Parathyroid adenoma (tissue), 2 donors: Measurements from ENCODE around the gene INPP5D.

ENCODE experiments used
- H2AFZ ChIP-seq: fragments of 300-600 bp; sonication (generic); one replicate; pipeline ENCODE4 v1.7.0; 2017; ENCODE audit warnings: antibody characterized with exemption, mild to moderate bottlenecking
- H3K27ac ChIP-seq: fragments of 300-600 bp; sonication (generic); one replicate; pipeline ENCODE4 v1.7.0; 2017
- H3K27me3 ChIP-seq: fragments of 300-600 bp; sonication (generic); one replicate; pipeline ENCODE4 v1.7.0; 2017; ENCODE audit warnings: low read length; ENCODE audit not compliant: control insufficient read depth, insufficient read depth
- H3K36me3 ChIP-seq: fragments of 300-600 bp; sonication (generic); one replicate; pipeline ENCODE4 v1.7.0; 2017; ENCODE audit warnings: low read length; ENCODE audit not compliant: control insufficient read depth, insufficient read depth
- H3K4me1 ChIP-seq: fragments of 300-600 bp; sonication (generic); one replicate; pipeline ENCODE4 v1.7.0; 2017; ENCODE audit warnings: control low read depth
- H3K4me2 ChIP-seq: fragments of 300-600 bp; sonication (generic); one replicate; pipeline ENCODE4 v1.7.0; 2017; ENCODE audit warnings: low read length
- H3K4me3 ChIP-seq: fragments of 300-600 bp; sonication (generic); one replicate; pipeline ENCODE4 v1.7.0; 2017; ENCODE audit warnings: low read depth, low read length
- H3K79me2 ChIP-seq: fragments of 300-600 bp; sonication (generic); one replicate; pipeline ENCODE4 v1.7.0; 2017; ENCODE audit warnings: control low read depth
- H3K9ac ChIP-seq: fragments of 300-600 bp; sonication (generic); one replicate; pipeline ENCODE4 v1.7.0; 2017; ENCODE audit warnings: mild to moderate bottlenecking
- H3K9me3 ChIP-seq: fragments of 300-600 bp; sonication (generic); one replicate; pipeline ENCODE4 v1.7.0; 2017; ENCODE audit warnings: low read length; ENCODE audit not compliant: control insufficient read depth
- TF ChIP-seq, protein P1 (sequence below): fragments of 300-600 bp; sonication (generic); IDR thresholded peaks from one replicate; pipeline ENCODE4 v1.7.0; 2017; ENCODE audit warnings: antibody characterized with exemption, mild to moderate bottlenecking
- donor health status: primary hyperparathyroidism.

The INPP5D gene

DNA sequence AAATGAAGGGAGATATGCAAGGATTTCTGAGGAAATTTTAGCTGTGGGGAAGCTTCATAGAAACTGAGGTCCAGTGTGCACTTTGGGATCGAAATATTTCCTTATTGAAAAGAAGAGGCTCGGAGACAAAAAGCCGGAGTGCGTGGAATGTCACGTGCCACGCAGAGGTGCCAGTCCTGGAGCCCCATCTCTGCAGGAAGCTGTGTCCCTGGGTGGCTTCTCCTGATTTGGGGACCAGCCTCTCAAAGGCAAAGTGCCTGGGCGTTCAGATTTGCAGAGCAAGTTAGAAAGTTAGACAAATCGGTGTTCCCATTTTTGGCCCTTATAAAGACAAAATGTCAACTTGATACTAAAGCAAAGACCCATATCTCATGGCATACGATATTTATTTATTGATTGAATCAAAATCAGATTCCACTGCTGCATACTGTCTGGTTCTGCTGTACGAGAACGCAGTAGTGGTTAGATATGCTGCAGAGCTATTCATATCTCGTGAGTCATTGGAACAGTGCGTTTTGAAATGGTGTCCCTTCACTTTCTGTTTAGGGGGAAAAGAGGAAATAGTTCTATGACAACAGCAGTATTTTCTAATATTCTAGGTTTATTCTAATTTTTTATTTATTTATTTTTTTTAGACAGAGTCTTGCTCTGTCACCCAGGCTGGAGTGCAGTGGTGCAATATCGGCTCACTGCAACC, 182.2 kb downstream of the INPP5D start:
- Histone ChIP-seq H3K9me3 (no peaks in the 10 kb centered on the region), H3K9ac (no peak overlapping the region), H3K27ac (no peak overlapping the region), H3K4me1 (peaks cover 4% of the 10 kb centered on the region), H3K79me2 (no peaks in the 10 kb centered on the region), H2AFZ (no peak overlapping the region), H3K4me2 (no peak overlapping the region), H3K27me3 (no peaks in the 10 kb centered on the region), H3K36me3 (no peaks in the 10 kb centered on the region), H3K4me3 (no peak overlapping the region)
- TF ChIP-seq, protein P1, sequence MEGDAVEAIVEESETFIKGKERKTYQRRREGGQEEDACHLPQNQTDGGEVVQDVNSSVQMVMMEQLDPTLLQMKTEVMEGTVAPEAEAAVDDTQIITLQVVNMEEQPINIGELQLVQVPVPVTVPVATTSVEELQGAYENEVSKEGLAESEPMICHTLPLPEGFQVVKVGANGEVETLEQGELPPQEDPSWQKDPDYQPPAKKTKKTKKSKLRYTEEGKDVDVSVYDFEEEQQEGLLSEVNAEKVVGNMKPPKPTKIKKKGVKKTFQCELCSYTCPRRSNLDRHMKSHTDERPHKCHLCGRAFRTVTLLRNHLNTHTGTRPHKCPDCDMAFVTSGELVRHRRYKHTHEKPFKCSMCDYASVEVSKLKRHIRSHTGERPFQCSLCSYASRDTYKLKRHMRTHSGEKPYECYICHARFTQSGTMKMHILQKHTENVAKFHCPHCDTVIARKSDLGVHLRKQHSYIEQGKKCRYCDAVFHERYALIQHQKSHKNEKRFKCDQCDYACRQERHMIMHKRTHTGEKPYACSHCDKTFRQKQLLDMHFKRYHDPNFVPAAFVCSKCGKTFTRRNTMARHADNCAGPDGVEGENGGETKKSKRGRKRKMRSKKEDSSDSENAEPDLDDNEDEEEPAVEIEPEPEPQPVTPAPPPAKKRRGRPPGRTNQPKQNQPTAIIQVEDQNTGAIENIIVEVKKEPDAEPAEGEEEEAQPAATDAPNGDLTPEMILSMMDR: no peak

DNA sequence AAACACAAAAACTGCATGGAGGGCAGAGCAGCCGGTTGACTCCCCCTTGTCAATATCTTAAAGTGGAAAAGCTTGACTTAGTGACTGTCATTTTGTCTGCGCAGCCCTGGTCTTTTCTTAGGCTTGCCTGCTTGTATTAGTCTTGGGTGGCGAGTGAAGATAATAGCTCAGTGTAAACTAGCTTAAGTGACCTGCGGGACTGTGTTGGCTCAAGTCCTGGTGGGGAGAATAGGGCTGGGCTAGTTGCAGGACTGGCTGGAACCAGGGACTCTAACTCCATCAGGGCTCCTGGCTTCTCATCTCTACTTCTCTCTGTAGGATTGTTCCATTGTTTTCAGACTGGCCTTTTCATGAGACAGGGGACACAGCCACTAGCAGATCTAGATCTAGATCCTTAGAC, 183.2 kb downstream of the INPP5D start:
- Histone ChIP-seq H3K79me2 (no peaks in the 10 kb centered on the region), H3K27ac (no peak overlapping the region), H2AFZ (no peak overlapping the region), H3K9me3 (no peaks in the 10 kb centered on the region), H3K36me3 (no peaks in the 10 kb centered on the region), H3K27me3 (no peaks in the 10 kb centered on the region), H3K4me3 (no peak overlapping the region), H3K4me2 (no peak overlapping the region), H3K4me1 (peaks cover 4% of the 10 kb centered on the region), H3K9ac (no peak overlapping the region)
- TF ChIP-seq, protein P1: no peak

DNA sequence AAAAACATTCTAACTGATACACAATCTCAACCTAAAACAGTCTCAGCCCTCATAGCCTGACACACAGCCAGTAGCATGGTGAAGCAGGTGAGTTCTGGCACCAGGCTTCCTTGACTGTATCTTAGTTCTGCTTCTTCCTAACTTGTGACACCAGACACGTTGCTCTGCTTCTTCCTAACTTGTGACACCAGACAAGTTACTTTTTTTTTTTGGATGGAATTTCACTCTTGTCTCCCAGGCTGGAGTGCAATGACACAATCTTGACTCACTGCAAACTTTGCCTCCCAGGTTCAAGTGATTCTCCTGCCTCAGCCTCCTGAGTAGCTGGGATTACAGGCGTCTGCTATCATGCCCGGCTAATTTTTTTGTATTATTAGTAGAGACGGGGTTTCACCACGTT, 184.7 kb downstream of the INPP5D start:
- Histone ChIP-seq H2AFZ (peak overlapping the region; percentile 17), H3K4me2 (no peak overlapping the region), H3K27me3 (no peaks in the 10 kb centered on the region), H3K4me1 (peaks cover 4% of the 10 kb centered on the region), H3K79me2 (no peaks in the 10 kb centered on the region), H3K9ac (no peak overlapping the region), H3K4me3 (no peak overlapping the region), H3K27ac (no peak overlapping the region), H3K9me3 (no peaks in the 10 kb centered on the region), H3K36me3 (no peaks in the 10 kb centered on the region)
- TF ChIP-seq, protein P1: no peak

DNA sequence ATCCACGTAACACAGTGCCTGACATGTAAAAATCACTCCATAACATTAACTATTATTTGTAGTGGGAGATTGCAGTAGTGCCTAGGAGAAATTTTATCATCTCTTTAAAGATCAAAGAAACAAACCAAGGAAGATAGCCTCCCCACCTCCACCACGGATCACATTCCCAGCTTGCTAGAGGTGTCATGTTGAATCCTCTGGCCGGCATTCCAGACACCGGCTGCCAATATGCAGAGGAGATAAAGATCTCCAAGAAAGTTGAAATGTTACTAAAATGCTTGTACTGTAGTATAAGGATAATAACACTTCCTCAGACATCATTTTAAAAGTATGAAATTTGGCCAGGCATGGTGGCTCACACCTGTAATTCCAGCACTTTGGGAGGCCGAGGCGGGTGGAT, 185.3 kb downstream of the INPP5D start:
- Histone ChIP-seq H3K9me3 (no peaks in the 10 kb centered on the region), H3K27ac (no peak overlapping the region), H3K36me3 (no peaks in the 10 kb centered on the region), H3K9ac (no peak overlapping the region), H3K27me3 (no peaks in the 10 kb centered on the region), H2AFZ (no peak overlapping the region), H3K4me2 (peak overlapping the region; percentile 9), H3K4me3 (no peak overlapping the region), H3K79me2 (no peaks in the 10 kb centered on the region), H3K4me1 (peaks cover 4% of the 10 kb centered on the region)
- TF ChIP-seq, protein P1: no peak

DNA sequence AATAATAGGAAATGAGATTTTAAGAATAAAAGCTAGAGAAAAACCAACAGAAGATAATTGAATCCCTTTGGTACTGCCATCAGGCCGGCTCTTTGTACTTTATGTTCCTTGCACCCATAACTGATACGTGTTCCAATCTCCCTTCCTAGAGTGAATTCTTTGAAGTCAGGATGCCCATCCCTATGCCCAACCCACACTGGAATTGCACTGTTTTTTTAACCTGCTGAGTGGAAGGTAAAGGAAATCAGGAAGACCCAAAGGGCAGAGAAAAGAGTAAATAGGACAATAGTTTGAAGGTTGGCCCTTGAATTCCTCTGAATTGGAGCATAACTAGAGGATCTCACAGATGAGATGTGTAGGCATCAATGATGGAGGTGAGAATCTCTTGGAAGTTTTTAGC, 187.0 kb downstream of the INPP5D start:
- H3K79me2 ChIP-seq: peaks cover under 1% of the 10 kb centered on the region
- no peaks in the 10 kb centered on the region for H3K27me3 ChIP-seq
- no peaks in the 10 kb centered on the region for H3K9me3 ChIP-seq
- TF ChIP-seq, protein P1: no peak
- no peak overlapping the region for H3K4me2 ChIP-seq
- no peak overlapping the region for H3K27ac ChIP-seq
- no peaks in the 10 kb centered on the region for H3K36me3 ChIP-seq
- no peak overlapping the region for H3K9ac ChIP-seq
- H3K4me1 ChIP-seq: peaks cover 4% of the 10 kb centered on the region
- H2AFZ ChIP-seq: no peak overlapping the region
- H3K4me3 ChIP-seq: no peak overlapping the region
